Loucy (cell line): Measurements from ENCODE around the gene SLC26A6.

Source experiments
- H2AFZ ChIP-seq: fragments of 200-600 bp; sonication (generic); 2 replicates; pipeline ENCODE4 v1.6.0; 2016; ENCODE audit warnings: antibody characterized with exemption, mild to moderate bottlenecking, low read length, moderate library complexity
- H3F3A ChIP-seq: fragments of 200-600 bp; 2 replicates; pipeline ENCODE4 v1.6.0; 2016; ENCODE audit warnings: antibody characterized with exemption, low read depth, mild to moderate bottlenecking
- H3K27me3 ChIP-seq: fragments of 200-600 bp; sonication (generic); 2 replicates; pipeline ENCODE4 v1.6.1; 2014; ENCODE audit warnings: low read length, mild to moderate bottlenecking; ENCODE audit not compliant: insufficient read depth, poor library complexity, severe bottlenecking
- H3K36me3 ChIP-seq: fragments of 200-600 bp; sonication (generic); 2 replicates; pipeline ENCODE4 v1.6.1; 2016; ENCODE audit warnings: low read length; ENCODE audit not compliant: insufficient read depth
- H3K4me1 ChIP-seq: fragments of 200-600 bp; sonication (generic); 2 replicates; pipeline ENCODE4 v1.5.1; 2014; ENCODE audit warnings: low read length, mild to moderate bottlenecking; ENCODE audit not compliant: insufficient read depth, poor library complexity, severe bottlenecking
- H3K4me2 ChIP-seq: fragments of 200-600 bp; sonication (generic); 2 replicates; pipeline ENCODE4 v1.6.0; 2014; ENCODE audit warnings: antibody characterized with exemption, low read length, low read depth, mild to moderate bottlenecking; ENCODE audit not compliant: poor library complexity, severe bottlenecking
- H3K4me3 ChIP-seq: fragments of 200-600 bp; sonication (generic); 2 replicates; pipeline ENCODE4 v1.5.1; 2014; ENCODE audit warnings: low read length, mild to moderate bottlenecking, mixed read lengths; ENCODE audit not compliant: poor library complexity, severe bottlenecking
- H3K79me2 ChIP-seq: fragments of 200-600 bp; sonication (generic); 2 replicates; pipeline ENCODE4 v1.6.1; 2014; ENCODE audit warnings: low read length; ENCODE audit not compliant: insufficient read depth
- H3K9ac ChIP-seq: fragments of 200-600 bp; sonication (generic); 2 replicates; pipeline ENCODE4 v1.6.0; 2014; ENCODE audit warnings: mild to moderate bottlenecking, low read depth, low read length, moderate library complexity; ENCODE audit not compliant: poor library complexity, severe bottlenecking
- H3K9me2 ChIP-seq: fragments of 200-600 bp; sonication (generic); replicated peaks from 2 replicates; pipeline ENCODE4 v1.6.1; 2016; ENCODE audit warnings: low read depth, low read length, mixed read lengths
- H3K9me3 ChIP-seq: fragments of 200-600 bp; sonication (generic); 2 replicates; pipeline ENCODE4 v1.6.1; 2014; ENCODE audit warnings: mild to moderate bottlenecking, antibody characterized with exemption, low read length, low read depth; ENCODE audit not compliant: insufficient read depth
- H4K20me1 ChIP-seq: fragments of 200-600 bp; sonication (generic); 2 replicates; pipeline ENCODE4 v1.6.0; 2014; ENCODE audit warnings: antibody characterized with exemption, low read length, mild to moderate bottlenecking; ENCODE audit not compliant: insufficient read depth, poor library complexity, severe bottlenecking
- CTCF ChIP-seq: fragments of 200-600 bp; sonication (generic); conservative IDR thresholded peaks from 2 replicates; pipeline ENCODE4 v1.5.1; 2014; ENCODE audit warnings: mild to moderate bottlenecking, antibody characterized with exemption, low read length
- EZH2phosphoT487 ChIP-seq: fragments of 200-600 bp; IDR thresholded peaks from 2 replicates; pipeline ENCODE4 v1.6.1; 2018; ENCODE audit warnings: antibody characterized with exemption, mild to moderate bottlenecking, moderate library complexity, borderline replicate concordance

SLC26A6 gene

GRCh38 chr3:48647714-48648113 lies 12.5 kb upstream of the SLC26A6 start:
- H3K9ac ChIP-seq, result no peak overlapping the region
- no peaks in the 10 kb centered on the region for H3K9me3 ChIP-seq
- H3K79me2 ChIP-seq, result no peaks in the 10 kb centered on the region
- H3K36me3 ChIP-seq, result no peaks in the 10 kb centered on the region
- no peaks in the 10 kb centered on the region for H3K27me3 ChIP-seq
- no peaks in the 10 kb centered on the region for H4K20me1 ChIP-seq
- H3K4me2 ChIP-seq, result no peak overlapping the region
- H3K4me1 ChIP-seq, result no peaks in the 10 kb centered on the region
- H2AFZ ChIP-seq, result no peak overlapping the region
- no peaks in the 10 kb centered on the region for H3K9me2 ChIP-seq
- H3F3A ChIP-seq, result no peaks in the 10 kb centered on the region
- TF ChIP-seq CTCF, result no peak
- no peak for TF ChIP-seq EZH2phosphoT487
- H3K4me3 ChIP-seq, result no peak overlapping the region

DNA sequence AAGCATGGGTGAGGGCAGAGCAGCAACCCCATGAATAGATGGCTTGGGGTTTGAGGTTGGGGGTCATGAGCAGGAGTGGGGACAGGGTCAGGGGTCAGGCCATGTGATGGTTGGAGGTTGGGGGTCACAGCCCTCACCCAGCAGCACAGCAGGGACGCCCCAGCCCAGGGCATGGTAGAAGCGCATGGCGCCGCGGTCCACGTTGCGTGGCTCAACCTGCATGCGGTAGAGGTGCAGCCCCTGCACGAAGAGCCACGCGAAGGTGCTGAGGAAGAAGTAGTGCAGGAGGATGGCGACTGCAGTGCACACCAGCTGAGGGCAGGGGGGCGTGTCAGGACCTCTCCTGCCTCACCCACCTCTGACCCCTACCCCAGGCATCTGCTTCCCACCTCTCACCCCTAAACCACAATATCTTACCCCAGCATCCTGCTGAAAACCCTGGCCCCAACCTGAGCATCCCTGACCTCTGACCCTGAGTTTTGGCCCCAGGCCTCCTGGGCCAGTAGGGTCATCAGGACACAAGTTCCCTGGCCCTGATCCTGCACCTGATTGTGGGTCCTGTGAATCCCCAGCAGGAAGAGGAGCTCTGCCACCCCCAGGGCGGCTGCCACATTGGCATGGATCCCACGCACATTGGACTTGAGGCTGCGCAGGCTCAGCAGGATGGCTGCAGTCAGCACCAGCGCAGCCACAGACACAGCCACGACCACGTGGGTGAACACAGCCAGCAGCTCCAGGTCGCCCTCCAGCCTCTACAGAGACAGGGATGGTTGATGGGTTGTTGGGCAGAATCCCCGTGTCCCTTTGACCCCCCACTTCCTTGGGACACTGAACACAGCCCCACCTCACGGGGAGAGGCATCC lies 9.9 kb upstream of the SLC26A6 start:
- TF ChIP-seq EZH2phosphoT487 (no peak), CTCF (no peak)
- Histone ChIP-seq H3K4me2 (no peak overlapping the region), H3K4me3 (no peak overlapping the region), H4K20me1 (no peaks in the 10 kb centered on the region), H3K4me1 (no peaks in the 10 kb centered on the region), H3K9ac (no peak overlapping the region), H3K9me2 (no peaks in the 10 kb centered on the region), H3K27me3 (no peaks in the 10 kb centered on the region), H2AFZ (no peak overlapping the region), H3F3A (no peaks in the 10 kb centered on the region), H3K36me3 (no peaks in the 10 kb centered on the region), H3K79me2 (no peaks in the 10 kb centered on the region), H3K9me3 (no peaks in the 10 kb centered on the region)

GRCh38 chr3:48642605-48643004 lies 7.3 kb upstream of the SLC26A6 start:
- no peak for TF ChIP-seq CTCF
- no peak for TF ChIP-seq EZH2phosphoT487
- Histone ChIP-seq H3F3A (no peaks in the 10 kb centered on the region), H3K79me2 (no peaks in the 10 kb centered on the region), H3K4me1 (no peaks in the 10 kb centered on the region), H3K9me2 (no peaks in the 10 kb centered on the region), H3K36me3 (no peaks in the 10 kb centered on the region), H3K4me3 (no peak overlapping the region), H3K9ac (no peak overlapping the region), H2AFZ (no peak overlapping the region), H4K20me1 (no peaks in the 10 kb centered on the region), H3K27me3 (no peaks in the 10 kb centered on the region), H3K4me2 (no peak overlapping the region), H3K9me3 (no peaks in the 10 kb centered on the region)
